ENCODE measurements around the gene WSB2.

DNA sequence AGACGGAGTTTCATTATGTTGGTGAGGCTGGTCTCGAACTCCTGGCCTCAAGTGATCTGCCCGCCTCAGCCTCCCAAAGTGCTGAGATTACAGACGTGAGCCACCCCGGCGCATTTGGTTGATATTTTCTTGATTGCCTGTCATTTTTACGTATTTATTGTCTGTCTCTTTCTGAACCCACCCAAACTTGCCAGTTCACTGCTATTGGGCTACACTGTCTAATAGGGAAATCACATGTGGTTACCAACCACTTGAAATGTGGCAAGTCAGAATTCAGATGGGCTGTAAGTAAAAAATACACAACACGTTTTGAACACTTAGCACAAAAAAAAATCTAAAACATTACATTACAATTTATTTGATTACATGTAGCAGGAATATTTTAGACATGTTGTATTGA, 2.1 kb downstream of the WSB2 start:
- TF ChIP-seq ESRRA (IDR thresholded peaks at IDR 0.05; ENCODE audit: low read length) (no peak), EP300 (IDR thresholded peaks at IDR 0.05; ENCODE audit: borderline replicate concordance in 1 of 2, control insufficient read depth in 1 of 2, low read depth in 2 of 2, low read length in 2 of 2) (no peak), CTCF (IDR thresholded peaks at IDR 0.05 in 2 of 3, conservative IDR thresholded peaks at IDR 0.05 in 1 of 3; ENCODE audit: control insufficient read depth in 2 of 3, extremely low read depth in 1 of 3, insufficient read depth in 1 of 3, low read depth in 3 of 3, low read length in 3 of 3) (no peak), STAT3 (IDR thresholded peaks at IDR 0.05; ENCODE audit: low read depth, low read length) (no peak), SREBF1 (IDR thresholded peaks at IDR 0.05; ENCODE audit: low read length) (no peak), BRCA1 (IDR thresholded peaks at IDR 0.05; ENCODE audit: low read depth, low read length) (no peak), BACH1 (IDR thresholded peaks at IDR 0.05; ENCODE audit: borderline replicate concordance) (no peak), SMC3 (IDR thresholded peaks at IDR 0.05; ENCODE audit: borderline replicate concordance, low read length) (no peak), ZNF274 (IDR thresholded peaks at IDR 0.05; ENCODE audit: insufficient read depth, insufficient read length) (no peak)
- TF ChIP-seq, protein P1, sequence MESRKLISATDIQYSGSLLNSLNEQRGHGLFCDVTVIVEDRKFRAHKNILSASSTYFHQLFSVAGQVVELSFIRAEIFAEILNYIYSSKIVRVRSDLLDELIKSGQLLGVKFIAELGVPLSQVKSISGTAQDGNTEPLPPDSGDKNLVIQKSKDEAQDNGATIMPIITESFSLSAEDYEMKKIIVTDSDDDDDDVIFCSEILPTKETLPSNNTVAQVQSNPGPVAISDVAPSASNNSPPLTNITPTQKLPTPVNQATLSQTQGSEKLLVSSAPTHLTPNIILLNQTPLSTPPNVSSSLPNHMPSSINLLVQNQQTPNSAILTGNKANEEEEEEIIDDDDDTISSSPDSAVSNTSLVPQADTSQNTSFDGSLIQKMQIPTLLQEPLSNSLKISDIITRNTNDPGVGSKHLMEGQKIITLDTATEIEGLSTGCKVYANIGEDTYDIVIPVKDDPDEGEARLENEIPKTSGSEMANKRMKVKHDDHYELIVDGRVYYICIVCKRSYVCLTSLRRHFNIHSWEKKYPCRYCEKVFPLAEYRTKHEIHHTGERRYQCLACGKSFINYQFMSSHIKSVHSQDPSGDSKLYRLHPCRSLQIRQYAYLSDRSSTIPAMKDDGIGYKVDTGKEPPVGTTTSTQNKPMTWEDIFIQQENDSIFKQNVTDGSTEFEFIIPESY (IDR thresholded peaks at IDR 0.05) = no peak
